GM18517 (cell line): ENCODE measurements around the gene VWA1.
"Not testable (repeated sequence)": the region's sequence is repeated elsewhere in the genome, so short reads cannot be mapped to it uniquely, and the experiment has no call there.

Experiments
- ATAC-seq: cut with Tn5 transposase; IDR thresholded peaks from one replicate; pipeline ENCODE4 v1.9.1; 2021; ENCODE audit warnings: mild to moderate bottlenecking, moderate library complexity; ENCODE audit not compliant: unreplicated experiment

The VWA1 gene

GRCh38 chr1:1482856-1483255 is 47.4 kb downstream of the VWA1 start:
- no peak for ATAC-seq

DNA sequence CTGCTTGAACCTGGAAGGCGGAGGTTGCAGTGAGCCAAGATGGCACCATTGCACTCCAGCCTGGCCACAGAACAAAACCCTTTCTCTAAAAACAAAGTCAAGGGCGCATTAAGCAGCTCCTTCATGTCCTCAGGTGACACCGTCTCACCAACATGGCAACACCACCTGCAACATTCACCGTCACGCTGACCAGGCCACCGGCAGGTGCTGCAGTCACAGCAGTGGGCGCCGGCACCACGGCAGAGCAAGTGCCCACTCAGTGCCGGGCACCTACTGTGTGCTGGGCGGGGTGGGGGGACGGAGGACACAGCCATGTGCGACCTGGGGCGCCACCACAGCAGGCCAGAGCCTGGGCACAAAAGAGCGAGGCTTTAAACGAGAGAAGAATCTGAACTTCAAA is 48.2 kb downstream of the VWA1 start:
- ATAC-seq: no peak

DNA sequence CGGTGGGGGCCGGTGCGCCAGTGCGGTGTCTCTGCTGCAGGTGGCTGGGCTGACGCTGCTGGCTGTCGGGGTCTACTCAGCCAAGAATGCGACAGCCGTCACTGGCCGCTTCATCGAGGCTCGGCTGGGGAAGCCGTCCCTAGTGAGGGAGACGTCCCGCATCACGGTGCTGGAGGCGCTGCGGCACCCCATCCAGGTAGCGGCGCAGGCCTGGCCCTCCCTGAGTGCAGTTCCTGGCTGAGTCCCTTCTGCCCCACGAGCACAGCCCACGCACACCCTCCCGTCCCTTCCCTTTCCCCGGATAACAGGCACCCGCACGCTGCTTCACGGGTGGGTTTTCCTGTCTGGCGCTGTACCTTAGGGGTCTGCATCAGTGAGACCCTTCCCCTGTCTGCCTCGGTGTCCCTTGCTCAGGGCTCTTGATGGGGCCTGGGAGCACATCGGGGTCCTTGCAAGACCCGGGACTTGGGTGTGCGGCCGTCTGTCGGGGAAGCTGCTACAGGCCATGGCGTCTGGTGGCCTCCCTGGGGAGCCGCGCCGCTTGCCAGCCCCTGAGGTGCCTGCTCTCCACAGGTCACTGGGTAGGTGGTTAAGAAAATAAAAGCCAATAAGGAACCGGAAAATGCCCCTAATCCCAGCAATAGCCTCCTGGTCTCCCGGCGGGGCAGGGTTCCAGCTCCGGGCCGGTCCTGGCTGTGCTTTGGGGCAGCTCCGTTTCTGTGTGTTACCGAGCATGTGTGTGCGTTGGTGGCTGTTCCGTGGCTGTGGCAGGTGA is 49.7 kb downstream of the VWA1 start:
- not testable (repeated sequence) for ATAC-seq

DNA sequence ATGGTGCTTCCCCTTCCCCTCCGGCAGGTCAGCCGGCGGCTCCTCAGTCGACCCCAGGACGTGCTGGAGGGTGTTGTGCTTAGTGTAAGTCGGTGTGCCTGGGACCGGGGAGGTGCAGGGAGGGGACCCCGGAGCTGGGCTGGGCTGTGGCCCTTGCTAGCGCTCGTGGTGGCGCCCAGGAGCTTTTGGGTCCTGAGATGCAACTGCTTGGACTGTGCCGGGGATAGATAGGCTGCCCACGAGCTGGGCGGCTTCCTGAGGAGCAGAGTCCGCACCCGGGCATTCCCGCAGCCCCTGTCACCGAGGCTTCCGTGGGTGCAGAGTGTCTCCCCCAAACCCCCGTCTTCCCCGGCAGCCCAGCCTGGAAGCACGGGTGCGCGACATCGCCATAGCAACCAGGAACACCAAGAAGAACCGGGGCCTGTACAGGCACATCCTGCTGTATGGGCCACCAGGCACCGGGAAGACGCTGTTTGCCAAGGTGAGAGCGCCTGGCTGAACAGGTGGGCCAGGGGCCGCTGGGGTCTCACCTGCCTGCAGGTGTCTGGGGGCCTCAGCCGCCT is 50.3 kb downstream of the VWA1 start:
- not testable (repeated sequence) for ATAC-seq

DNA sequence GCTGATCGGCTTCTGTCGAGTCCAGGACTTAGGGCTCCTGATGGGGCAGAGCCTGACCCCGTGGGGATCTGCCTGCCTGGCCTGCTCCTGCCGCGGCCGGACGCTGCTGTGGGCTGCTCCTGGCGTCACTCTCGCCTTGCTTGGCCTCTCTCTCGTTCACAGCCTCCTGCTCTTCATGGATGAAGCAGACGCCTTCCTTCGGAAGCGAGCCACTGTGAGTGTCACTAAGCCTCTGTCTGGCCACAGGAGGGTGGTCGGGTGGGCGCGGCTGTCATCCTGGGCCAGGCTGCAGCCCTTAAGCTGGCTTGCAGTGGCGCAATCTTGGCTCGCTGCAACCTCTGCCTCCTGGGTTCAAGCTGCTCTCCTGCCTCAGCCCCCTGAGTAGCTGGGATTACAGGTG is 52.2 kb downstream of the VWA1 start:
- ATAC-seq: no peak

GRCh38 chr1:1489231-1489630 is 53.7 kb downstream of the VWA1 start:
- ATAC-seq: no peak

DNA sequence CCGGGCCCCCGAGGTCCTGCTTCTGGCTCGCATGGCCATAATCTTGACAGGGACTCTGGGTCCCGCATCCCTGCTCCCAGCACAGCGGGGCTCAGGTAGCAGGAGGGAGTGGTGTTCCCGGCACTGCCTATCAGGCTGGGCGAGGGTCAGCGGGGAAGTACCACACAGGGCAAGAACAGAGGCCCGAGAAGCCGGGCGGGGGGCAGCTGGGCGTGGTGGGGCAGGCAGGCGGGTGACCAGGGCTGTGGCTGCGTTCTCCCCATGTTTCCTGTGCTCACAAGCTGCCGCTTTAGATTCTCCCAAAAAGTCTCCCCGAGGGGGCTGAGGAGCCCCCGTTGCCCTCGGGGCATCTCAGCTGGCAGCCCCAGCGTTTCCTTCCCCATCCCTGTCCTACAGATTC is 54.4 kb downstream of the VWA1 start:
- no peak for ATAC-seq

GRCh38 chr1:1490633-1491230 is 55.2 kb downstream of the VWA1 start:
- ATAC-seq: no peak

GRCh38 chr1:1491601-1492000 is 56.1 kb downstream of the VWA1 start:
- ATAC-seq: no peak
